Panc1 (cell line): ENCODE measurements around the gene SYTL1. TPM values are rescaled to one million over a fixed set of nuclear protein-coding genes. Genes with fewer than 3 reads are reported as not detected.

Experiments used
- ATAC-seq: fragments of 200-7000 bp; cut with Tn5 transposase; 2 replicates; pipeline ENCODE4 v1.9.1; 2020; ENCODE audit warnings: mild to moderate bottlenecking, moderate library complexity
- BruUV-seq: library from RNA; stranded (reverse); fragments of 400-500 nt; replicated peaks from 2 replicates; lab custom pipeline; 2021; lab: Mats Ljungman, UMichigan
- CTCF ChIA-PET: fragments of 300-600 bp; sonication (Branson Sonifier 250); formaldehyde crosslinking; loops from one replicate; lab custom pipeline; 2022; ENCODE audit warnings: antibody characterized with exemption; lab: Charles Lee
- POLR2A ChIA-PET: fragments of 300-600 bp; sonication (Branson Sonifier 250); formaldehyde crosslinking; loops from one replicate; lab custom pipeline; 2022; ENCODE audit warnings: antibody characterized with exemption; lab: Charles Lee
- DNase-seq: peaks from one replicate; pipeline ENCODE4 v3.0.0-alpha.2; 2010; ENCODE audit warnings: low read depth, low spot score
- H3K27ac ChIP-seq: 2 replicates; pipeline ENCODE4 v1.5.1; 2011; ENCODE audit warnings: mild to moderate bottlenecking, low read length, inconsistent platforms
- H3K27me3 ChIP-seq: fragments of 200-500 bp; sonication (Bioruptor generic); 2 replicates; pipeline ENCODE4 v1.6.0; 2014; ENCODE audit warnings: low read length, inconsistent platforms; ENCODE audit not compliant: control insufficient read depth, insufficient read depth
- H3K36me3 ChIP-seq: fragments of 200-500 bp; sonication (Bioruptor generic); 2 replicates; pipeline ENCODE4 v1.5.1; 2014; ENCODE audit warnings: inconsistent platforms, mild to moderate bottlenecking, low read length, moderate library complexity; ENCODE audit not compliant: control insufficient read depth, insufficient read depth
- H3K4me1 ChIP-seq: 2 replicates; pipeline ENCODE4 v1.5.1; 2011; ENCODE audit warnings: inconsistent platforms, mild to moderate bottlenecking, low read length, moderate library complexity; ENCODE audit not compliant: control insufficient read depth, insufficient read depth
- H3K4me3 ChIP-seq, 2 experiments: 2 replicates each; pipeline ENCODE4 v1.5.1; 2011 to 2012; ENCODE audit warnings: low read depth in 2 of 2, low read length in 2 of 2, mild to moderate bottlenecking in 2 of 2, inconsistent platforms in 1 of 2, moderate library complexity in 1 of 2
- H3K9me3 ChIP-seq: fragments of 200-500 bp; sonication (Bioruptor generic); 2 replicates; pipeline ENCODE4 v1.5.1; 2014; ENCODE audit warnings: low read depth, mild to moderate bottlenecking, inconsistent platforms, low read length, moderate library complexity; ENCODE audit not compliant: control insufficient read depth, insufficient read depth
- POLR2AphosphoS5 ChIP-seq: IDR thresholded peaks from 2 replicates; pipeline ENCODE4 v1.6.1; 2012; ENCODE audit warnings: mild to moderate bottlenecking, low read depth, low read length, moderate library complexity
- SIN3A ChIP-seq: IDR thresholded peaks from 2 replicates; pipeline ENCODE4 v1.6.1; 2012; ENCODE audit warnings: low read depth, mild to moderate bottlenecking, low read length, moderate library complexity, borderline replicate concordance; ENCODE audit not compliant: insufficient read depth
- TCF7L2 ChIP-seq: IDR thresholded peaks from 2 replicates; pipeline ENCODE4 v1.6.1; 2011; ENCODE audit warnings: mild to moderate bottlenecking, low read depth, low read length, inconsistent platforms
- in situ Hi-C: cut with HindIII; loops from 2 replicates; pipeline ENCODE4 v1.10.0; 2016; ENCODE audit warnings: low sequenced_read_pairs, low pct_unique_long_range_greater_than_20kb
- intact Hi-C: fragments of 100-400 bp; cut with micrococcal nuclease; formaldehyde crosslinking; loops from one replicate; pipeline ENCODE4 v1.10.0; 2022; ENCODE audit not compliant: unreplicated experiment
- total RNA-seq: library from RNA; stranded (reverse); gene quantifications from one replicate; pipeline ENCODE4 v1.2.1, GENCODE V29; 2021; ENCODE audit not compliant: unreplicated experiment
- TF ChIP-seq, protein P1 (sequence below): fragments of 450-650 bp; IDR thresholded peaks from 2 replicates; pipeline ENCODE4 v1.5.1; 2017; ENCODE audit warnings: mild to moderate bottlenecking
- TF ChIP-seq, protein P2 (sequence below), 2 experiments: IDR thresholded peaks; 2 replicates each; pipeline ENCODE4 v1.6.1; 2011 to 2012; ENCODE audit warnings: low read depth in 2 of 2, control low read depth in 1 of 2, low read length in 1 of 2, mild to moderate bottlenecking in 1 of 2, moderate library complexity in 1 of 2; ENCODE audit not compliant: insufficient read depth in 1 of 2

The SYTL1 gene
- total RNA-seq, 1 experiment from 2014 or later, result 2.4 TPM

GRCh38 chr1:27335506-27336422 lies 6.1 kb upstream of the SYTL1 start:
- ChIA-PET CTCF (no interaction called here), POLR2A (no interaction called here)
- no TSS peak for BruUV-seq
- ATAC-seq (no peak), DNase-seq (no peak)
- no peak for TF ChIP-seq TCF7L2
- TF ChIP-seq POLR2AphosphoS5, result no peak; the same call in 1 of the 2 replicates
- TF ChIP-seq, protein P1, sequence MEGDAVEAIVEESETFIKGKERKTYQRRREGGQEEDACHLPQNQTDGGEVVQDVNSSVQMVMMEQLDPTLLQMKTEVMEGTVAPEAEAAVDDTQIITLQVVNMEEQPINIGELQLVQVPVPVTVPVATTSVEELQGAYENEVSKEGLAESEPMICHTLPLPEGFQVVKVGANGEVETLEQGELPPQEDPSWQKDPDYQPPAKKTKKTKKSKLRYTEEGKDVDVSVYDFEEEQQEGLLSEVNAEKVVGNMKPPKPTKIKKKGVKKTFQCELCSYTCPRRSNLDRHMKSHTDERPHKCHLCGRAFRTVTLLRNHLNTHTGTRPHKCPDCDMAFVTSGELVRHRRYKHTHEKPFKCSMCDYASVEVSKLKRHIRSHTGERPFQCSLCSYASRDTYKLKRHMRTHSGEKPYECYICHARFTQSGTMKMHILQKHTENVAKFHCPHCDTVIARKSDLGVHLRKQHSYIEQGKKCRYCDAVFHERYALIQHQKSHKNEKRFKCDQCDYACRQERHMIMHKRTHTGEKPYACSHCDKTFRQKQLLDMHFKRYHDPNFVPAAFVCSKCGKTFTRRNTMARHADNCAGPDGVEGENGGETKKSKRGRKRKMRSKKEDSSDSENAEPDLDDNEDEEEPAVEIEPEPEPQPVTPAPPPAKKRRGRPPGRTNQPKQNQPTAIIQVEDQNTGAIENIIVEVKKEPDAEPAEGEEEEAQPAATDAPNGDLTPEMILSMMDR, result no peak
- TF ChIP-seq, protein P2, sequence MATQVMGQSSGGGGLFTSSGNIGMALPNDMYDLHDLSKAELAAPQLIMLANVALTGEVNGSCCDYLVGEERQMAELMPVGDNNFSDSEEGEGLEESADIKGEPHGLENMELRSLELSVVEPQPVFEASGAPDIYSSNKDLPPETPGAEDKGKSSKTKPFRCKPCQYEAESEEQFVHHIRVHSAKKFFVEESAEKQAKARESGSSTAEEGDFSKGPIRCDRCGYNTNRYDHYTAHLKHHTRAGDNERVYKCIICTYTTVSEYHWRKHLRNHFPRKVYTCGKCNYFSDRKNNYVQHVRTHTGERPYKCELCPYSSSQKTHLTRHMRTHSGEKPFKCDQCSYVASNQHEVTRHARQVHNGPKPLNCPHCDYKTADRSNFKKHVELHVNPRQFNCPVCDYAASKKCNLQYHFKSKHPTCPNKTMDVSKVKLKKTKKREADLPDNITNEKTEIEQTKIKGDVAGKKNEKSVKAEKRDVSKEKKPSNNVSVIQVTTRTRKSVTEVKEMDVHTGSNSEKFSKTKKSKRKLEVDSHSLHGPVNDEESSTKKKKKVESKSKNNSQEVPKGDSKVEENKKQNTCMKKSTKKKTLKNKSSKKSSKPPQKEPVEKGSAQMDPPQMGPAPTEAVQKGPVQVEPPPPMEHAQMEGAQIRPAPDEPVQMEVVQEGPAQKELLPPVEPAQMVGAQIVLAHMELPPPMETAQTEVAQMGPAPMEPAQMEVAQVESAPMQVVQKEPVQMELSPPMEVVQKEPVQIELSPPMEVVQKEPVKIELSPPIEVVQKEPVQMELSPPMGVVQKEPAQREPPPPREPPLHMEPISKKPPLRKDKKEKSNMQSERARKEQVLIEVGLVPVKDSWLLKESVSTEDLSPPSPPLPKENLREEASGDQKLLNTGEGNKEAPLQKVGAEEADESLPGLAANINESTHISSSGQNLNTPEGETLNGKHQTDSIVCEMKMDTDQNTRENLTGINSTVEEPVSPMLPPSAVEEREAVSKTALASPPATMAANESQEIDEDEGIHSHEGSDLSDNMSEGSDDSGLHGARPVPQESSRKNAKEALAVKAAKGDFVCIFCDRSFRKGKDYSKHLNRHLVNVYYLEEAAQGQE (IDR thresholded peaks at IDR 0.05; ENCODE audit: insufficient read depth in 1 of 2, low read depth in 2 of 2, low read length in 1 of 2), result no peak
- no peak for TF ChIP-seq SIN3A
- in situ Hi-C loops (no loop called here), intact Hi-C loops (no loop called here)
- H3K36me3 ChIP-seq, result peaks cover 2% of the 10 kb centered on the region
- no peak overlapping the region for H3K4me3 ChIP-seq
- H3K27ac ChIP-seq, result no peak overlapping the region
- no peaks in the 10 kb centered on the region for H3K9me3 ChIP-seq
- H3K4me1 ChIP-seq, result no peaks in the 10 kb centered on the region
- no peaks in the 10 kb centered on the region for H3K27me3 ChIP-seq

- ATAC-seq (no peak), DNase-seq (no peak)
- TF ChIP-seq SIN3A, result no peak
- TF ChIP-seq TCF7L2, result no peak
- TF ChIP-seq POLR2AphosphoS5, result no peak
- TF ChIP-seq, protein P2 (IDR thresholded peaks at IDR 0.05; ENCODE audit: insufficient read depth in 1 of 2, low read depth in 2 of 2, low read length in 1 of 2), result no peak
- TF ChIP-seq, protein P1, result no peak
- no peaks in the 10 kb centered on the region for H3K9me3 ChIP-seq
- intact Hi-C loops, result no loop called here
- BruUV-seq, result no TSS peak
- H3K4me3 ChIP-seq, result no peak overlapping the region
- in situ Hi-C loops, result no loop called here
- no peaks in the 10 kb centered on the region for H3K27me3 ChIP-seq
- ChIA-PET POLR2A (no interaction called here), CTCF (no interaction called here)
- H3K4me1 ChIP-seq, result peaks cover 8% of the 10 kb centered on the region
- H3K27ac ChIP-seq, result no peak overlapping the region
- H3K36me3 ChIP-seq, result peaks cover 2% of the 10 kb centered on the region
Measured at GRCh38 chr1:27336756-27337155, 5.1 kb upstream of the SYTL1 start.
